Stimulated activated CD4-positive, alpha-beta T cell treated with anti-CD3 and anti-CD28 coated beads, Interleukin-12 subunit alpha, Interleukin-12 subunit beta, amount 100 ng/mL, for 24 hours (primary cell): ENCODE data around the gene TFF3.

ENCODE experiments used
- DNase-seq, 2 experiments: peaks; one replicate each; pipeline ENCODE4 v3.0.0-alpha.2; 2020; ENCODE audit warnings: low read depth in 2 of 2

The TFF3 gene

GRCh38 chr21:42289926-42290325 is 25.3 kb downstream of the TFF3 start:
- DNase-seq, result no peak

GRCh38 chr21:42288962-42289361 is 26.2 kb downstream of the TFF3 start:
- no peak for DNase-seq

- DNase-seq, result no peak
Observed at GRCh38 chr21:42287193-42288083, 27.8 kb downstream of the TFF3 start.

- DNase-seq, result no peak
Observed at GRCh38 chr21:42286416-42286815, 28.8 kb downstream of the TFF3 start.

GRCh38 chr21:42285569-42286245 is 29.5 kb downstream of the TFF3 start:
- DNase-seq, result no peak

GRCh38 chr21:42282715-42283114 is 32.5 kb downstream of the TFF3 start:
- no peak for DNase-seq

GRCh38 chr21:42282021-42282420 is 33.2 kb downstream of the TFF3 start:
- DNase-seq, result no peak

- DNase-seq, result no peak
Observed at GRCh38 chr21:42281181-42281680, 34.0 kb downstream of the TFF3 start.

- DNase-seq, result no peak
Observed at GRCh38 chr21:42280356-42281180, 34.6 kb downstream of the TFF3 start.

GRCh38 chr21:42279888-42280287 is 35.3 kb downstream of the TFF3 start:
- DNase-seq, result no peak

GRCh38 chr21:42279341-42279871 is 35.8 kb downstream of the TFF3 start:
- no peak for DNase-seq

- DNase-seq, result no peak
Observed at GRCh38 chr21:42278451-42279149, 36.6 kb downstream of the TFF3 start.

GRCh38 chr21:42277593-42277992 is 37.6 kb downstream of the TFF3 start:
- DNase-seq, result no peak

- no peak for DNase-seq
Observed at GRCh38 chr21:42276526-42277154, 38.6 kb downstream of the TFF3 start.

GRCh38 chr21:42276076-42276475 is 39.1 kb downstream of the TFF3 start:
- DNase-seq, result no peak

- DNase-seq, result no peak
Observed at GRCh38 chr21:42272984-42273600, 42.1 kb downstream of the TFF3 start.

- no peak for DNase-seq
Observed at GRCh38 chr21:42272109-42272962, 42.9 kb downstream of the TFF3 start.

- DNase-seq, result no peak
Observed at GRCh38 chr21:42271065-42271464, 44.1 kb downstream of the TFF3 start.

GRCh38 chr21:42269386-42269785 is 45.8 kb downstream of the TFF3 start:
- DNase-seq, result no peak
